Middle frontal gyrus (tissue), 1 donor: ENCODE measurements around the gene TCEAL3.
"Not testable (repeated sequence)": the region's sequence is repeated elsewhere in the genome, so short reads cannot be mapped to it uniquely, and the experiment has no call there.

Source experiments
- DNase-seq: peaks from one replicate; pipeline ENCODE4 v3.0.0-alpha.2; 2015; ENCODE audit warnings: low spot score; ENCODE audit errors: extremely low spot score

Gene TCEAL3

DNA sequence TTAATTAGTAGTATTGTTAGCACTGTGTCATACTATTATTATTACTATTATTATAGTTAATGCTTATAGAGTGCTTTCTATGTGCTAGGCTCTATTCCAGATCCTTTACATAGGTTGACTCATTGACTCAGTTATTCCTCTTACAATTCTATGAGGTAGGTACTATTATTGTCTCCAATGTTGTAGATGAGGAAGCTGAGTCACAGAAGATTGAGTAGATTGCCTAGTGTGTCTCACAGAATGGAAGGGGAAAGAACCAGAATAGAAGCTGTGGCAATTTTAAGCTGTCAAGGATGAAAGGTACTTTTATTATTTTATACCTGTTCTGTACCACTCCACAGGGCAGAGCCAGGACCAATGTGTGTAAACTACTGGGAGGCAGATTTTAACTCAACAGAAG lies 19.1 kb downstream of the TCEAL3 start:
- no peak for DNase-seq

DNA sequence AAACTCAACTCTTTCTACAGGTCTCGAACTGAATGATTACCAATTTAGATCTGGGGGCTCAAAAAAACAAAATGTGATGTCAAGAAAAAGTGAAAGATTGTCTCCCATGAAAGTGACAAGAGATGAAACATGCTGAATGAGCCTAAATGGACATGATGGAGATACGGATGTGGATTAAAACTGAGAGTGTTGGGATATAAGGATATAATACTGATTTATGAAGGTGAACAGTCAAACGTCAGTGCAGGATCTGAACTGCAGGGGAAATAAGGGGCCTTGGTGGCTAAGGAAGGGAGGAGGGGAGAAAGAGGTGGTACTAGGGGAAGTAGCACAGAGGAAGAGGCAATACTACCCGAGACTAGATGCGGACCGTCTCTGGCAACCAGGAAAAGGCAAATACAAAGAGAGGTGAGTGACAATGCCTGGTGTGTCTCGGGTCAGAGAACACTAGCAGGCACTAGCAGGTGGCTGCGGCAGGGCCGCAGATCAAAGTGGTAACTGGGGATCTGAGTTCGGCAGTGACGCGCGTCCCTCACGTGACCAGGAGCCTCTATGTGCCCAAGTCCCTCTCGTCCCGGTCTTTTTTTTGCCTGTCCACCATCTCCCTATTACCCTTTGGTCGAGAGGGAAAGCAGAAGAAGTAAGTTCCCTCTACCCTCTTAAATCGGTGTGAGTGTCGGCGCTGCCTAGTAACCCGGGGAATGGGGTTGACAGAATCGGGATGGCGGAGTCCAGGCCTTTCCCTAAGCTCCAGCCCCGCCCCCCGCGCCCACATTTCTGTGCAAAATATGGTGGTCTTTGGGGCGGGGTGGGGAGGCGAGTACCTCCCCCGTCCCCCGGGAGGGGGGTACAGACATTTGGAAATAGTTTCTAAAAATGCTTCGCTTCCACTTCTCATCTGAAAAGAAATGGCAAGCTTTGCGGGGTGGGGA lies 20.9 kb downstream of the TCEAL3 start, which contains the start of gene TCEAL1:
TCEAL1 (plus strand) TSS at position 590 of the 932 bp plus-strand sequence. CDS start 942 bp downstream, outside the sequence.
- DNase-seq = peak; percentile 50

DNA sequence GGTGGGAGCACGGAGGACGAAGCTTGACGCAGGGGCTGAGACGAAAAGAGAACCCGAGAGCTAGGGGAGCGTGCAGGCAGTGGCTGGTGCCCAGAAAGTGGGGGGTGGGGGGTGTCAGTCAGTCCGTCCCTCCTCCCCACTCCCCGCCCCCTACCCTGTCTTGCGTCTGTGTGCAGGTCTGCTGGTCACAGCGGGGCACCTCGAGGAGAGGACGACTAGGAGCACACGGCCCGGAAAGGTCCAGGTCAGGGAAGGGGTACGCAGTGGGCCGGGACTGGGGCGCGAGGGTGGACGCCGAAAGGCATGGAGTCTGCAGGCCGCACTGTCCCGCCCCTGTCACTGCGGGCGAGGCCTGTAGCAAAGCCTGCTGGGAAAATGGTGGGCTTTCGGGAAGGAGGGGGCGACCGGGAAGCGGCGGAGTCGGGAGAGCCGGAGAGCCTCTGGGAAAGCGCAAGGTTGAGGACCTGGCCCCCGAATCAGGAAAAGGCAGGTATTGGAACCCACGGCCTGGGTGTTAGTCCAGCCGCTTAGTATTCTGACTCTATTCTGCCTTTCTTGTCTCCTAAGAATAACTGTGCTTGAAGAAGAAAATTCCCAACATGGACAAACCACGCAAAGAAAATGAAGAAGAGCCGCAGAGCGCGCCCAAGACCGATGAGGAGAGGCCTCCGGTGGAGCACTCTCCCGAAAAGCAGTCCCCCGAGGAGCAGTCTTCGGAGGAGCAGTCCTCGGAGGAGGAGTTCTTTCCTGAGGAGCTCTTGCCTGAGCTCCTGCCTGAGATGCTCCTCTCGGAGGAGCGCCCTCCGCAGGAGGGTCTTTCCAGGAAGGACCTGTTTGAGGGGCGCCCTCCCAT lies 21.8 kb downstream of the TCEAL3 start:
- peak; percentile 33 for DNase-seq

DNA sequence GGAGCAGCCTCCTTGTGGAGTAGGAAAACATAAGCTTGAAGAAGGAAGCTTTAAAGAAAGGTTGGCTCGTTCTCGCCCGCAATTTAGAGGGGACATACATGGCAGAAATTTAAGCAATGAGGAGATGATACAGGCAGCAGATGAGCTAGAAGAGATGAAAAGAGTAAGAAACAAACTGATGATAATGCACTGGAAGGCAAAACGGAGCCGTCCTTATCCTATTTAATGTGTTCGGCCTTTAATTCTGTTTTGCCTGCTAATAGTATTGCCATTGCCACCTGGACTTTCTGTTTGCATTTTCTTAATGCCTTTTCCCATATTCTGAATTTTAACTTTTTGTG lies 22.4 kb downstream of the TCEAL3 start:
- DNase-seq = no peak

DNA sequence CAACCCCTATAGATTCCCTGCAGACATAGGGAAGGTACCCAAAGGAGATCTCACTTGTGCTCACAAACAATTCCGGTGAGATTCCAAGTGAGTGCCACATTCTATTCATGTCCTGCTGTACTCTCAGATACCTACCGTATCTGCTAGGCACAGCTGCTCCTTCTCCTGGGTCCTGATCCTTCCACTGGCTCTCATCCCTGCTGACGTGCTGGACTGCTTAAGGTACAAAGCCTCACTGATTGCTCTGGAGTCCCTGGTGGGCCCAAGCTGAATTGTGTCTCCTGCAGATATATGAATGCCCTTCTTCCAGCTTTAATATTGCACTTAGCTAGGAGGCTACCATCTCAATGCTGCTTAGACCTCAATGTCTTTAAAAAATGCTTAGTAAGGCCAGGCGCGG lies 23.4 kb downstream of the TCEAL3 start:
- no peak for DNase-seq

DNA sequence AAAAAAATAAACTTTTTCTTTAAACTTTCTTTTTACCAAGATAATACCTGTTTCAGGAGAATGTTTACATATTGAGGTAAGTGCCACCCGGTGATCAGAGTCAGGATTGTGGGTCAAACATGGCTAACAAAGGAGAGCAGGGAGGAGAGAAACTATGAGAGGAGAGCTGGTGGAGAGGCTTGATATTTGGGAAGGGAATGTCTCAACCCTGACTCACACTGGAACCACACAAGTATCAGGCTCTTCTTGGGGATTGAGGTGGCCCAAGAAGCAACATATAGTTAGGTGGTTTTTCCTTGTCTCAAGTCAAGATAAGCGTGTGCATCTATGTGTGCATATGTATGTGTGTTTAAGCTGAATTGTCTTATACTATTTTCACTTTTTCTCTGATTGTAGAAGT lies 27.7 kb downstream of the TCEAL3 start:
- no peak for DNase-seq

DNA sequence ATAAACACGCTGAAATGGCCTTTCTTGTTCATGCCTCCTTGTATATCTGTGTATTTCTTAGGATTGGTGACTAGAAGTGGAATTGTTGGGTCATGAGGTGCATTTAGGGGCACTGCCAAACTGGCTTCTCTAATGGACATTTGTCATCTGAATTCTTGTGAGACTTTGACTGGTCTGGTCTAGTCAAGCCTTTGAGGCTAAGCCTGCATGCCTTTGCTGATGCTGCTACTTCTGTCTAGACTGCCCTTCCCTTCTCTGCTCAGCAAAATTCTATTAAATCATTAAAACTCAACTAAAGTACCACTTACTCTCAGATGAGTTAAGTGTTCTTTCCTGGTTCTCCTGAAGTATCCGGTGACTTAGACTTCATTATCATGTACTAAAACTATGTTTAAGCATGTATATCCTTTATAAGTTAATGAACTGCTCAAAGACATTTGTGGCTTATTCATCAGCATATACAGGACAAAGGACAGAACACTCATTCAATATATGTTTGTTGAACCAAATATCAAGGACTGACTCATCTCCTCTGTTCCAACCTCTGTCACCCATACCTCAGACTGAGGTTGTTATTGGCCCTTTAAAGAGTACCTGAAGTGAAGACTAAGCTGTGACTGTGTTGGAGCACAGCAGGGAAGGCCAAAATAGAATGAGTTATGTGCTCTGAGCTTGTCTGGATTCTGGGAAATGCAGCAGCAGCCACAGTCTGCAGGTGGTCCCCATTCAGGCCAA lies 30.0 kb downstream of the TCEAL3 start:
- no peak for DNase-seq

DNA sequence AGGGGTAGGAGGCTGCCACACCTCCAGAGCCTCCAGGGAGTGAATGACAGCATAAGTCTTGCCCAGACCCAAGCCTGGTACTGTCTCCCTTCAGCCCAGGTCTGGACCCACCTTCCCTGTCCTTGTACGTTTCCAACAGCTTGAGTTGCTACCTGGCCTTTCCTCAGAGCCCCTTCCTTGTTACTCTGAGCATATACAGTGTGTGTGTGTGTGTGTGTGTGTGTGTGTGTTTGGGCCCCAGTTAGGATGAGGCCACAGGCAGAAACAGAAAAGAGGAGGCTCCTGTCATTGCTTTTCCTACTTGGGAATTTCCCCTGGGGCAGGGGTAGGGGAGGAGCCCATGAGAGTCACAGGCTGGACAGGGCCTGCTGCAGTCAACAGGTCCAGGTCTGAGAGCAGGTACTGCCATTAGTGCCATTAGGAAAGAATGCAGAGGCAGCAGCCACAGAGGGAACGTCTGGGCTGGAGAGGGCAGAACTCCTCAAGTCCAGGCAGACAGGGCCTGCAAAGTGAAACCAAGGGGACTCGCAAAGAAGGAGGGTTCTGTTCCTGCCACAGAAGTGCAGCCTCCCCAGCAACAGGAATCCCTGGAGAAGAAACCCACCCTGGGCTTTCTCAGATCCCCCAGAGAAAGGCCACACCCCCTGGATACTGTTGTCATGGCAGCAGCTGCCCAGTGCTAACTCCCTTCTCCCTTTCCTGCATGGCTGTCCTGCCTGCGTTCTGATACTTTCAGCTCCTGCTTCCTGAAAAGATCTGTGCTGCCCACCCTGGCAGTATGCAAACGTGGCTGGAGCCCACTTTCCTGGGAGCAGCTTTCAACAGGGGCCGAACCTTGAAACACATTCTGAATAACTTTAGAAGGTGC lies 30.9 kb downstream of the TCEAL3 start:
- DNase-seq = not testable (repeated sequence)

DNA sequence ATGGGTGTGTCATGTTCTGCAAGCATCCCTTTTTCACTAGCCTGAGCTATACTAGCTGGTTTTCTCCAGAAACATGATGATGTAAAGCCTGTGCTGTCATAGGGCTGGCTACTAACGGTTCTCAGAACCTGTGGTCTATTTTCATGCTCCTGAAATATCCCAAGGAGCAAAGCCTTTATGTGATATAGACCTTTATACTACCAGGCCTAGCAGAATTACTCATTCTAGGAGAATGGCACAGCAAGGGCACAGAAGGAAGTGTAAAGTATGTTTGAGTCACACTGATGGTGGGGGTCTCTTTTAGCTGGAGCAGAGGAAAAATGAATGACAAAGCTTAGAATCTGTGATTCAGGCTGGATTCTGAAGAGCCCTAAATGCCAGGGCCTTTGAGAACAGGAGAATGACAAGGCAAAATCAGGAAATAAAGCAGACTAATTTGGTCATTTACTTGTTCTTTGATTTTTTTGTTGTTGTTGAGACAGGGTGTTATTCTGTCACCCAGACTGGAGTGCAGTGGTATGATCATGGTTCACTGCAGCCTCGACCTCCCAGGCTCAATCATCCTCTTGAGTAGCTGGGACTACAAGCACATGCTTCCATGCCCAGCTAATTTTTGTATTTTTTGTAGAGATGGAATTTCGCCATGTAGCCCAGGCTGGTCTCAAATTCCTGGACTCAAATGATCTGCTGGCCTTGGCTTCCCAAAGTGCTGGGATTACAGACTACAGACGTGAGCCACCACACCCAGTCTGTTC lies 32.8 kb downstream of the TCEAL3 start:
- DNase-seq = no peak

DNA sequence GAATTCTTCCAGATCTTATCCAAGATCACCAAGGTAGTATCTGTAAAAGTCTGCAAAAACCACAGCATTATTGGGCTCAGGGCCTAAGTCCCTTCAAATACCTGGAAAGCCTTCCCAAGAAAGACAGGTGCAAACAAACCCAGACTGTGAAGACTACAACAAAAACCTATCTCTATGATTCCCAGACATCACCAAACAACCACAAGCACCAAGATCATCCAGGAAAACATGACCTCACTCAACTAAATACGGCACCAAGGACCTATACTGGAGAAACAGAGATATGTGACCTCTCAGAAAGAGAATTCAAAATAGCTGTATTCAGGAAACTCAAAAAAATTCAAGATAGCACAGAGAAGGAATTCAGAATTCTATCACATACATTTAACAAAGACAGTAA lies 36.4 kb downstream of the TCEAL3 start:
- no peak for DNase-seq

DNA sequence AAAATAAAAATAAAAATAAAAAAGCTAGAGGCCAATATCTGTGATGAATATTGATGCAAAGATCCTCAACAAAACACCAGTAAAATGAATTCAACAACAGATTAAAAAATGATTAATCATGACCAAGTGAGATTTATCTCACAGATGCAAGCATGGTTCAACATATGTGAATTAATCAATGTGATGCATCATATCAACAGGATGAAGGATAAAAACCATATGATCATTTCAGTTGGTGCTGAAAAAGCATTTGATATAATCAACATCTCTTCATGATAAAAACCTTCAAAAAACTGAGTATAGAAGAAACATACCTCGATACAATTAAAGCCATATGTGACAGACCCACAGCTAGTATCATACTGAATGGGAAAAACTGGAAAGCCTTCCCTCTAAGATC lies 39.9 kb downstream of the TCEAL3 start:
- DNase-seq = no peak

DNA sequence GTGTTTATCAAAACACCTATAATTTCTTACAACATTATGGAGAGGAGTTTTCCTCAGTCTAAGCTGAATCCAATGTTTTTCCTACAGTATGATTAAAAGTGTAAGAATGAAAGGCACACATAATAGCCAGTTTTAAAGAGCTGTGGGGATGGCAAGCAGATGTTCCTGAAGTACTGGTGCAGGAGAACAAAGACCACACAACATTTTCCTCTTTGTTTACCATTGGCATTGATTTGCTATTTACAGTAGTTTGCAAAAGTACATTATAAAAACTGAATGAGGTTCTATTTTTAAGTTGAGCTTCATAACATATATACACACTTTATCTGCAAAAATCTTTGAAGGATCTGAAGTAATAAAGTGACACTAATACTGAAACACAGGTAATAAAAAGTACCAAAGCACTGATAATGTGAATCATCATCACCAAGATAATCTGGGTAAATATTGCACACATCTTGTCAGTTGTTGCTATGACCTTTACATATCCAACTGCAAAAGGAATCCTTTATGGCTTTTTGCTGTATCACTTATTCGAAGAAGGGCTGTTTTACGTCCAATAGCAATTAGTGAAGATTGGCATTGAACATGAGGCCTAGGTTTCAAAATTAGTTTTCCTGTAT lies 43.5 kb downstream of the TCEAL3 start:
- no peak for DNase-seq

DNA sequence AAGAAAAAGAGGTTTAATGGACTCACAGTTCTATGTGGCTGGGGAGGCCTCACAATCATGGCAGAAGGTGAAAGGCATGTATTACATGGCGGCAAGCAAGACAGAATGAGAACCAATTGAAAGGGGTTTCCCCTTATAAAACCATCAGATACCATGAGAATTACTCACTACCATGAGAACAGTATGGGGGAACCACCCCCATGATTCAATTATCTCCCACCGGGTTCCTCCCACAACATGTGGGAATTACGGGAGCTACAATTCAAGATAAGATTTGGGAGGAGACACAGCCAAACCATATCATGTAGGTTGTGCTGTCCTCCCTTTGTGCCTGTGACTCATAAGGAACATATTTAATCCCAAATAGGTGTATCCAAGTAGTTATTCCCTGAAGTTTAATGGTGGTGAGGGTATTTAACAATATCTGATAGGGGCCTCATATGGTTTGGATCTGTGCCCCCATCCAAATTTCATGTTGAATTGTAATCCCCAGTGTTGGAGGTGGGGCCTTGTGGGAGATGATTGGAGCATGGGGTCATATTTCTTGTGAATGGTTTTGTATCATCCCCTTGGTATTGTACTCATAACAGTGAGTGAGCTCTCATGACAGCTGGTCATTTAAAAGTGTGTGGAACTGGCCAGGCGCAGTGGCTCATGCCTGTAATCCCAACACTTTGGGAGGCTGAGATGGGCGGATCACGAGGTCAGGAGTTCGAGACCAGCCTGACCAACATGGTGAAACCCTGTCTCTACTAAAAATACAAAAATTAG lies 47.7 kb downstream of the TCEAL3 start:
- DNase-seq = not testable (repeated sequence)

DNA sequence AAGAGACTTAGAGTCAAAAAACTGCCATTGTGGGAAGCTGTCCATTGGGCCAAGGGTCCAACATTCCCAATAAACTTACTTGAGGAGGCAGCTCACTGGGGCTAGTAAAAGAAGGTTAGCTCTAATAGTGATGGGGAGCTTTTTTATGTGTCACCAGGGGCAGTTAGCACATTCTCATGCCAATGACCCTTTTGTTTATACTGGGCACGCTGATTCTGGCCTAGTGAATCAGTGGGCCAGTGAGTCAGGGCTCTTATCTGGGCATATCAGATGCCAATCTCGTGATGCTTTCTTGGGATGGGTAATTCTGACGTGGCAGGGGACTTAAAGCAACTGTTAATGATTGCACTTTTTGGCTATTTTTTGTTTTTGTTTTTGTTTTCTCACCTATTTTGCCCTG lies 48.9 kb downstream of the TCEAL3 start:
- no peak for DNase-seq

DNA sequence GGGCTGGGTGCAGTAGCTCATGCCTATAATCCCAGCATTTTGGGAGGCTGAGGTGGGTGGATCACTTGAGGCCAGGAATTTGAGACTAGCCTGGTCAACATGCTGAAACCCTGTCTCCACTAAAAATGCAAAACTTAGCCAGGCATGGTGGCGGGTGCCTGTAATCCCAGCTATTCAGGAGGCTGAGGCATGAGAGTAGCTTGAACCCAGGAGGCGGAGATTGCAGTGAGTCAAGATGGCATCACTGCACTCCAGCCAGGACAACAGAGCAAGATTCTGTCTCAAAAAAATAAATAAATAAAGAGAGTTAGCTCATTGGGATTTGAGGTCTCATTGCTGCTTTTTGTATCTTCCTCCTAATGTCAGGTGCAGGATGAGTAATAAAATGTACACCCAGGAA lies 49.3 kb downstream of the TCEAL3 start:
- not testable (repeated sequence) for DNase-seq

DNA sequence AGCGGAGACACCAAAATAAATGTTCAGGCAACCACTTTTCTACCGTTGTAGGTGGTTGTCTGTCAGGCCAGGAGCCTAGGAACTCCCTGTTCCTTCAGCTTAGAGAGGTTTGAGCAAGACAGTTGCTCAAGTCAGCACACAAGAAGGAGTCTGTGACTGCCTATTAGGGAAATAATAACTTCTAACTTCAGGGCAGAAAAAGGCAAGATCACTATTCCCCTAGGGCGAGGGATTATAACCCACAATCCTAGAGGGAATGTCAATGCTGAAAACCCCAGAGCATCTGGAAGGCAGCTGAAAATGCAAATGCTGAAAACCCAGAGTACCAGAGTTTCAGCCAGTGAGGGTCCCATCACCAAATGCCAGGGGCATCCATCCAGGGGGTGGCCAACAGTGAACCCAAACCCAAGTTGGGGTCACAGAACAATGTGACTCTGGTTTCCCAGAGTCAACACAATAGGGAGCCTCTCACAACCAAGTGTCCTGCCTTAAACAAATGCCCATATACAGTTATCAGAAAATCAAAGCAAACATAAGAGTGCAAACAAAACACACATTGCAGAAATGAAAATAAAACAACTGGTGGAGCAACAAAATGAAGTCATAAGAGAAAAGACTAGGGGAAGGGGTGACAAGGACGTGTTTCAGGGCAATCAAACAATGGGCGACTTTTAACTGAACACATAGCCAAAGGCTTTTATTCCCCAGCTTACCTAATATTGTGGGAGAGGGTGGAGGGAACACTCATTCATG lies 51.1 kb downstream of the TCEAL3 start:
- DNase-seq = no peak

DNA sequence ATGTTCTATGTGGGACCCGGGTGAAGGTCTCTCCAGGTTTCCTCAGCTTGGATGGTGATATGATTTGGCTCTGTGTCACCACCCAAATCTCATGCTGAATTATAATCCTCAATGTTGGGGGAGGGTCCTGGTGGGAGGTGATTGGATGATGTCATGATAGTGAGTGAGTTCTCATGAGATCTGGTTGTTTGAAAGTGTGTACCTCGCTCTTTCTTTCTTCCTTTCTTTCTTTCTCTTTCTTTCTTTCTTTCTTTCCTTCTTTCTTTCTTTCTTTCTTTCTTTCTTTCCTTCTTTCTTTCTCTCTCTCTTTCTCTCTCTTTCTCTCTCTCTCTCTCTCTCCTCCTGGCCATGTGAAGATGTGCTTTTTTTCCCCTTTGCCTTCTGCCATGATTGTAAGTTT lies 51.7 kb downstream of the TCEAL3 start:
- not testable (repeated sequence) for DNase-seq
